KMS-11 (cell line): ENCODE results near the gene HERPUD2.
A peak's percentile ranks its signal among the peaks of the same experiment; 100 is the strongest.

Experiments
- H2AFZ ChIP-seq: fragments of 200-600 bp; sonication (generic); 2 replicates; pipeline ENCODE4 v1.6.1; 2016; ENCODE audit warnings: antibody characterized with exemption, mixed run types, low read depth
- H3K27ac ChIP-seq: fragments of 200-600 bp; sonication (generic); 2 replicates; pipeline ENCODE4 v1.6.1; 2016; ENCODE audit warnings: mild to moderate bottlenecking, mixed run types
- H3K27me3 ChIP-seq: fragments of 200-600 bp; sonication (generic); 2 replicates; pipeline ENCODE4 v1.6.1; 2017; ENCODE audit warnings: mild to moderate bottlenecking, low read depth, mixed run types, moderate library complexity; ENCODE audit not compliant: insufficient read depth
- H3K36me3 ChIP-seq: fragments of 200-600 bp; sonication (generic); 2 replicates; pipeline ENCODE4 v1.6.1; 2017; ENCODE audit warnings: mild to moderate bottlenecking, mixed run types; ENCODE audit not compliant: insufficient read depth
- H3K4me1 ChIP-seq: fragments of 200-600 bp; sonication (generic); 2 replicates; pipeline ENCODE4 v1.6.1; 2016; ENCODE audit warnings: mild to moderate bottlenecking, low read depth, mixed run types; ENCODE audit not compliant: poor library complexity, severe bottlenecking
- H3K4me2 ChIP-seq: fragments of 200-600 bp; sonication (generic); 2 replicates; pipeline ENCODE4 v1.7.0; 2016; ENCODE audit warnings: mild to moderate bottlenecking, mixed run types
- H3K4me3 ChIP-seq: fragments of 200-600 bp; sonication (generic); IDR thresholded peaks from 2 replicates; pipeline ENCODE4 v1.6.1; 2017; ENCODE audit warnings: low read depth, low read length, mixed read lengths; ENCODE audit not compliant: insufficient read depth
- H3K79me2 ChIP-seq: fragments of 200-600 bp; sonication (generic); 2 replicates; pipeline ENCODE4 v1.6.1; 2016; ENCODE audit warnings: low read depth, mixed run types; ENCODE audit not compliant: insufficient read depth
- H3K9ac ChIP-seq: fragments of 200-600 bp; sonication (generic); 2 replicates; pipeline ENCODE4 v1.6.1; 2016; ENCODE audit warnings: mild to moderate bottlenecking, mixed run types
- H4K20me1 ChIP-seq: fragments of 200-600 bp; sonication (generic); 2 replicates; pipeline ENCODE4 v1.6.1; 2016; ENCODE audit warnings: mild to moderate bottlenecking, mixed run types; ENCODE audit not compliant: insufficient read depth
- TF ChIP-seq, protein P1 (sequence below): fragments of 200-600 bp; sonication (generic); conservative IDR thresholded peaks from 2 replicates; pipeline ENCODE4 v1.6.1; 2017; ENCODE audit warnings: low read depth, mild to moderate bottlenecking, antibody characterized with exemption, low read length, moderate library complexity, mixed read lengths

Gene HERPUD2

DNA sequence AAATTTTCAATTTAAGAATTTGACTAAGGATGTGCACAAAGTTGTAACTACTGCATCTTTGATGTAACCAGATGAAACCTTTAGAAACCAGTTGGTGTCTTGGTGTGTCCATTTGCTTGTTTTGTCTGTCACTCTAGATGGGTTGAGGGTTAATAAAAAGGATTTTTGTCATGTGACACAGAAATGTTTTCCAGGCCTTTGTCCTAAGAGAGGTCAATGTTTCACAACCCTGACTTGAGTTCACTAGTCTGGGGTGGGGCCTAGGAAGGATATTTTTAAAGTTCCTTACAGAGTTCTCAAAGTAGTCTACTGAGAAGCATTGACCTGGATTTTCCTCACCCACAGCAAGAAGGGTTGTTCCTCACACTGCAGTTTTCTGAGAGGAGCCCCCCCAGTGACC lies 90.3 kb downstream of the HERPUD2 start:
- H3K79me2 ChIP-seq, result no peaks in the 10 kb centered on the region
- H2AFZ ChIP-seq, result no peak overlapping the region
- TF ChIP-seq, protein P1, sequence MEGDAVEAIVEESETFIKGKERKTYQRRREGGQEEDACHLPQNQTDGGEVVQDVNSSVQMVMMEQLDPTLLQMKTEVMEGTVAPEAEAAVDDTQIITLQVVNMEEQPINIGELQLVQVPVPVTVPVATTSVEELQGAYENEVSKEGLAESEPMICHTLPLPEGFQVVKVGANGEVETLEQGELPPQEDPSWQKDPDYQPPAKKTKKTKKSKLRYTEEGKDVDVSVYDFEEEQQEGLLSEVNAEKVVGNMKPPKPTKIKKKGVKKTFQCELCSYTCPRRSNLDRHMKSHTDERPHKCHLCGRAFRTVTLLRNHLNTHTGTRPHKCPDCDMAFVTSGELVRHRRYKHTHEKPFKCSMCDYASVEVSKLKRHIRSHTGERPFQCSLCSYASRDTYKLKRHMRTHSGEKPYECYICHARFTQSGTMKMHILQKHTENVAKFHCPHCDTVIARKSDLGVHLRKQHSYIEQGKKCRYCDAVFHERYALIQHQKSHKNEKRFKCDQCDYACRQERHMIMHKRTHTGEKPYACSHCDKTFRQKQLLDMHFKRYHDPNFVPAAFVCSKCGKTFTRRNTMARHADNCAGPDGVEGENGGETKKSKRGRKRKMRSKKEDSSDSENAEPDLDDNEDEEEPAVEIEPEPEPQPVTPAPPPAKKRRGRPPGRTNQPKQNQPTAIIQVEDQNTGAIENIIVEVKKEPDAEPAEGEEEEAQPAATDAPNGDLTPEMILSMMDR, result no peak
- no peak overlapping the region for H3K4me3 ChIP-seq
- H3K36me3 ChIP-seq, result no peaks in the 10 kb centered on the region
- no peaks in the 10 kb centered on the region for H3K4me1 ChIP-seq
- no peaks in the 10 kb centered on the region for H3K27me3 ChIP-seq
- H3K4me2 ChIP-seq, result no peak overlapping the region
- H3K9ac ChIP-seq, result no peak overlapping the region
- H3K27ac ChIP-seq, result no peak overlapping the region
- H4K20me1 ChIP-seq, result no peaks in the 10 kb centered on the region

DNA sequence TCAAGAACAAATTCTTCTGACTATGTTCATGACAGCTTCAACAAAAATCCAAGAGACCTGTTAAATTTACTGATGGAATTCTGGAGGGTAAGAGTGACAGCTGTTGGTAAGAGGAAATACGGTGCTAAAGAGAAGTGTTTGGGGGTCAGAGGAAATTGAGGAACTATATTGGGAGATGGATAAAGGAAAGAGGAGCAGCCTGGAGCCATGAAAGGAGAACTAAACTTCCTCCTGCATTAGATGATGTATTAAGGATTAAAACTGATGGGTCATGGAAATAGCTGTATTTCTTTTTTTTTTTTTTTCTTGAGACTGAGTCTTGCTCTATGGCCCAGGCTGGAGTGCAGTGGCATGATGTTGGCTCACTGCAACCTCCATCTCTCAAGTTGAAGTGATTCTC lies 95.3 kb downstream of the HERPUD2 start:
- no peak overlapping the region for H3K9ac ChIP-seq
- no peaks in the 10 kb centered on the region for H3K79me2 ChIP-seq
- no peak overlapping the region for H2AFZ ChIP-seq
- TF ChIP-seq, protein P1, result no peak
- no peaks in the 10 kb centered on the region for H3K4me1 ChIP-seq
- H3K36me3 ChIP-seq, result no peaks in the 10 kb centered on the region
- no peak overlapping the region for H3K4me3 ChIP-seq
- H3K27ac ChIP-seq, result no peak overlapping the region
- no peaks in the 10 kb centered on the region for H4K20me1 ChIP-seq
- H3K27me3 ChIP-seq, result no peaks in the 10 kb centered on the region
- H3K4me2 ChIP-seq, result no peak overlapping the region

DNA sequence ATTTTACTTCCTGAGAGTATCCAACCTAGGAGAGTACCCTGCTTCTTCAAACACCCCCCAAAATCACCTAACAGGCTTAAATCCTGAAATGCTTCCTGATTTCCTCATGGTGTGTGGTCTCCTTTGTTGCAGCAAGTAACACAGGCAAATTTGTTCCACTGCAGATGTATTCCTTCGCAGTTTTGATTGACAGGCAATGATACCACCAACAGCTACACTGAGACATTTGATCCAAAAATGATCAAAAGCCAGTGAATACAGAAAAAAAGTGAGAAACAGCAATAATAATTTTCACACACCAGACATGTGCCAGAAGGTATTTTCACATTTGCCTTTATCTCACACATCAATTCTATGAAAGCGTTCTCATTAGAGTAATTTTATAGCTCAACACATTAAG lies 95.9 kb downstream of the HERPUD2 start:
- TF ChIP-seq, protein P1, result no peak
- Histone ChIP-seq H2AFZ (no peak overlapping the region), H3K4me2 (no peak overlapping the region), H3K9ac (no peak overlapping the region), H3K36me3 (no peaks in the 10 kb centered on the region), H3K4me3 (no peak overlapping the region), H4K20me1 (no peaks in the 10 kb centered on the region), H3K4me1 (no peaks in the 10 kb centered on the region), H3K27me3 (no peaks in the 10 kb centered on the region), H3K27ac (no peak overlapping the region), H3K79me2 (no peaks in the 10 kb centered on the region)

DNA sequence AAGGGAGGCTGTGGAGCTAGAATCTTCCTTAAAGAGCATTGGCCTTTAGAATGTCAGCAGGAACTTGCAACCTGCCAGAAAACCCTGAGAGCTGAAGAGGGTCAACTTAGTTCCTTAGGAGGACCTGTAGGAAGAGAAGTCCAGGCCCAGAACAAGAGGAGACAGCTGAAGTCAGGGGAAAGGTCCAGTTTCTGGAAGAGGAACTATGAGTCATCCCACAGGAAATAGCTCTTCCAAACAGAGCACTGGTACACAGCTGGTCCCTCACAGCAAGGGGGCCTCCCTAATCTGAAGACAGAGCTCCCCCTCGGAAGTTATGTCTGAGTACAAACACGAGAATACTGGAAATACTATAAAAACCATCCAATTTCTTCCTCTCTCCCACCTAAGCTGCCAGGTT lies 98.9 kb downstream of the HERPUD2 start:
- Histone ChIP-seq H3K79me2 (no peaks in the 10 kb centered on the region), H3K9ac (no peak overlapping the region), H2AFZ (no peak overlapping the region), H3K4me3 (no peak overlapping the region), H3K27ac (no peak overlapping the region), H3K4me1 (no peaks in the 10 kb centered on the region), H3K27me3 (no peaks in the 10 kb centered on the region), H4K20me1 (no peaks in the 10 kb centered on the region), H3K4me2 (no peak overlapping the region), H3K36me3 (no peaks in the 10 kb centered on the region)
- TF ChIP-seq, protein P1, result no peak

DNA sequence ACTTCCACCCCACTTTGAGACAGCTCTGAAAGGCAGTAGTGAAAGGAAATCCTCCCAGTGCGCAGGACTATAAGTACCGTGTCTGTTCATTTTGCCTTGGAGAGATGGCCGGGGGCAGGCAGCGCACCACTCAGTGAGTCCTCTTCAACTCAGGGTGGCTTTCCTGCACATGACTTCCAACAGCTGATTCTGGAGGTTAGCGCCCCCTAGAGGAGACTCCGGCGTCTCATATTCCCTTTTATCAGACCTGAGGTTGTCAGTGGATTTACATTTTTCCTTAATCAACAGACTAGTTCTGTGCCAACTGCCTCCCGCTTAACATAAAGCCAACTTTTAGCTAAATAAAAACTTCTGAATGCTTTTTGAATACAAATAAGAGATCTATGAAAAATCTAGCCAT lies 101.0 kb downstream of the HERPUD2 start:
- Histone ChIP-seq H2AFZ (no peak overlapping the region), H3K9ac (no peak overlapping the region), H3K4me3 (no peak overlapping the region), H3K27me3 (no peaks in the 10 kb centered on the region), H3K36me3 (no peaks in the 10 kb centered on the region), H3K4me1 (no peaks in the 10 kb centered on the region), H4K20me1 (no peaks in the 10 kb centered on the region), H3K27ac (no peak overlapping the region), H3K4me2 (no peak overlapping the region), H3K79me2 (no peaks in the 10 kb centered on the region)
- TF ChIP-seq, protein P1, result peak; percentile 57
